Nephron (organoid): Measurements from ENCODE around the gene RASL12.
A peak's percentile ranks its signal among the peaks of the same experiment; 100 is the strongest.
"Not testable (repeated sequence)": the region's sequence is repeated elsewhere in the genome, so short reads cannot be mapped to it uniquely, and the experiment has no call there.

Source experiments
- H3K27ac Mint-ChIP-seq, 3 experiments: 2 replicates each; pipeline ENCODE4 v1.8.0; 2020; ENCODE audit warnings: mixed read lengths in 3 of 3, mild to moderate bottlenecking in 2 of 3, moderate library complexity in 1 of 3
- H3K27me3 Mint-ChIP-seq: 2 replicates; pipeline ENCODE4 v1.8.0; 2021; ENCODE audit warnings: low read depth, mild to moderate bottlenecking, moderate library complexity, mixed read lengths
- H3K36me3 Mint-ChIP-seq: 2 replicates; pipeline ENCODE4 v1.8.0; 2020; ENCODE audit warnings: low read depth, mixed read lengths
- H3K4me1 Mint-ChIP-seq: 2 replicates; pipeline ENCODE4 v1.8.0; 2020; ENCODE audit warnings: mixed read lengths
- H3K4me3 Mint-ChIP-seq, 3 experiments: 2 replicates each; pipeline ENCODE4 v1.8.0; 2020; ENCODE audit warnings: mild to moderate bottlenecking in 3 of 3, mixed read lengths in 3 of 3, moderate library complexity in 2 of 3
- H3K9me3 Mint-ChIP-seq: 2 replicates; pipeline ENCODE4 v1.8.0; 2020; ENCODE audit warnings: mixed read lengths
- TF ChIP-seq, protein P1 (sequence below), 3 experiments: fragments of 200-600 bp; sonication (generic); IDR thresholded peaks; one replicate each; pipeline ENCODE4 v1.5.0; 2021; ENCODE audit warnings: antibody characterized with exemption in 3 of 3; ENCODE audit not compliant: unreplicated experiment in 3 of 3

Gene RASL12

DNA sequence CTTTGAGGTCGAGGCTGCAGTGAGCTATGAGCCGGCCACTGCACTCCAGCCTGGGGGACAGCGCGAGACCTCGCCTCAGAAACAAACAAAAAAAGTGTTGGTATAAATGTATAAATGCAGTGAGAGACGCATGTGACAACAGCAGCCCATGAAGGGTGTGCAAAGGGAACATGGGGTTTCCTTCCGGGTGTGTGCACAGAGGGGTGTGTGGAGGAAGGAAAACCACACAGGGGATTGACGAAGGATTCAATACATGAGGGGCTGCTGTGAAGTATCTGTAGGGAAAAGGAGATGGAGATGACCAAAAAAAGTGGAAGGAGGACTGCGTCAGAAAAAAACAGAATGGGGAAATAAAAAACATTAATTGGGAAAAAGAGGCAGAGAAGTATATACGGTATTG lies 39.5 kb downstream of the RASL12 start:
- Mint-ChIP-seq H3K4me3 (peak overlapping the region; percentile 88 to 91 (median 89)), H3K27ac (peak overlapping the region in 2 of 3 experiments; percentile 1 to 49), H3K36me3 (peaks cover 24% of the 10 kb centered on the region), H3K27me3 (peaks cover 9% of the 10 kb centered on the region), H3K9me3 (no peaks in the 10 kb centered on the region), H3K4me1 (peaks cover 14% of the 10 kb centered on the region)
- TF ChIP-seq, protein P1, sequence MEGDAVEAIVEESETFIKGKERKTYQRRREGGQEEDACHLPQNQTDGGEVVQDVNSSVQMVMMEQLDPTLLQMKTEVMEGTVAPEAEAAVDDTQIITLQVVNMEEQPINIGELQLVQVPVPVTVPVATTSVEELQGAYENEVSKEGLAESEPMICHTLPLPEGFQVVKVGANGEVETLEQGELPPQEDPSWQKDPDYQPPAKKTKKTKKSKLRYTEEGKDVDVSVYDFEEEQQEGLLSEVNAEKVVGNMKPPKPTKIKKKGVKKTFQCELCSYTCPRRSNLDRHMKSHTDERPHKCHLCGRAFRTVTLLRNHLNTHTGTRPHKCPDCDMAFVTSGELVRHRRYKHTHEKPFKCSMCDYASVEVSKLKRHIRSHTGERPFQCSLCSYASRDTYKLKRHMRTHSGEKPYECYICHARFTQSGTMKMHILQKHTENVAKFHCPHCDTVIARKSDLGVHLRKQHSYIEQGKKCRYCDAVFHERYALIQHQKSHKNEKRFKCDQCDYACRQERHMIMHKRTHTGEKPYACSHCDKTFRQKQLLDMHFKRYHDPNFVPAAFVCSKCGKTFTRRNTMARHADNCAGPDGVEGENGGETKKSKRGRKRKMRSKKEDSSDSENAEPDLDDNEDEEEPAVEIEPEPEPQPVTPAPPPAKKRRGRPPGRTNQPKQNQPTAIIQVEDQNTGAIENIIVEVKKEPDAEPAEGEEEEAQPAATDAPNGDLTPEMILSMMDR (IDR thresholded peaks at IDR 0.05; ENCODE audit: unreplicated experiment in 3 of 3): no peak

DNA sequence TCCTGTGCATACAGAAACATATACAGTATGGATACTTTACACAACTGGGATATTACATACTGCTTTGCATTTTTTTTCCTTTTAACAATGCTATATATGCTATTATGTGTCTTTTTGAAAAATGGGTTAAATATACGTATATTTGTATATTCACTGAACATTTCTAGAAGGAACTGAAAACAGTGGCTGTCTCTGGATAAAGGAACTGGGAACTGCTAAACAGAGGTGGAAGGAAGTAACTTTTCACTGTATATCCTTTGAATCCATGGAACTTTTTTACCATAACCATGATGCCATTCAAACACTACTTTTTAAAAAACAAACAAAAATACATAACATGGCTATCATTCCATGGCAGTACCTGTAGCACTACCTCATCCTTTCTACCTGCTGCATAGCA lies 40.2 kb downstream of the RASL12 start:
- Mint-ChIP-seq H3K4me3 (peak overlapping the region; percentile 88 to 91 (median 89)), H3K27ac (no peak overlapping the region), H3K4me1 (peaks cover 11% of the 10 kb centered on the region), H3K36me3 (peaks cover 29% of the 10 kb centered on the region), H3K9me3 (no peaks in the 10 kb centered on the region), H3K27me3 (peaks cover 9% of the 10 kb centered on the region)
- TF ChIP-seq, protein P1 (IDR thresholded peaks at IDR 0.05; ENCODE audit: unreplicated experiment in 3 of 3): no peak

DNA sequence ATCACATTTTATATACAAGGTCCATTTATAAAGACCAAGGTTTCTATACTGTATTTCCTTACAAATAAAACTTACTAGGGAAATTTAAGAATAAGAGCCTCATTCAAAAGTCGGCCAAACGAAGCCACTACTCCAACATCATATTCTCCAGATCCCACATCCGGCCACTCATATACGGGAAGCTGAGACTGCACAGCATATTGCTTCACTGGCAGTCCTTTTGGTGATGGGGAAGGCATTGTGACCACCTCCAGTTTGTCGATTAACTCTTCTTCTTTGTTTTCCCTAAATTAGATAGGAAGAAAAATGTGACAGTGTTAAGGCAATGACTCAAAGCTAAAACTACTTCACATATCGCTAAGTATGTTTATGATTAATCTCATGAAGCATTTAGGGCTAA lies 41.0 kb downstream of the RASL12 start:
- Mint-ChIP-seq H3K27ac (no peak overlapping the region), H3K27me3 (peaks cover 5% of the 10 kb centered on the region), H3K9me3 (no peaks in the 10 kb centered on the region), H3K4me3 (peak overlapping the region in 2 of 3 experiments; percentile 44 to 64), H3K36me3 (peaks cover 29% of the 10 kb centered on the region), H3K4me1 (peaks cover 11% of the 10 kb centered on the region)
- TF ChIP-seq, protein P1 (IDR thresholded peaks at IDR 0.05; ENCODE audit: unreplicated experiment in 3 of 3): no peak

DNA sequence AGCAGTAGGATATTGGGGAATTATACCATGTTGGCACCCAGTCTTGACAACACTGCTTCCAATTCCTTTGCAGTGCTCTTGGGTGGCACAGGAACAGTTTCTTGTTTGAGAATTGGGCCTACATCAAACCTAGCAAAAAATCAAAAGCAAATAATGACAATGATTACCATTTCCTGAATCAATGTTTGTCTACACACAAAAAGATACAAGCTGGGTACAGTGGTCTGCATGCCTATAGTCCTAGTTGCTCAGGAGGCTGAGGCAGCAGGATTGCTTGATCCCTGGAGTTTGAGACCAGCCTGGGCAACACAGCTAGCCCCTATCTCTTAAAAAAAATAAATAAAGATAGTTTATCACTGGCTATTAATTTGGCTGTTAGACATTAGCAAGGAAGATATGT lies 46.3 kb downstream of the RASL12 start:
- TF ChIP-seq, protein P1 (IDR thresholded peaks at IDR 0.05; ENCODE audit: unreplicated experiment in 3 of 3): no peak
- H3K4me3 Mint-ChIP-seq: no peak overlapping the region
- no peak overlapping the region for H3K27ac Mint-ChIP-seq
- no peaks in the 10 kb centered on the region for H3K27me3 Mint-ChIP-seq
- H3K36me3 Mint-ChIP-seq: peaks cover 62% of the 10 kb centered on the region
- H3K4me1 Mint-ChIP-seq: no peaks in the 10 kb centered on the region
- H3K9me3 Mint-ChIP-seq: no peaks in the 10 kb centered on the region

DNA sequence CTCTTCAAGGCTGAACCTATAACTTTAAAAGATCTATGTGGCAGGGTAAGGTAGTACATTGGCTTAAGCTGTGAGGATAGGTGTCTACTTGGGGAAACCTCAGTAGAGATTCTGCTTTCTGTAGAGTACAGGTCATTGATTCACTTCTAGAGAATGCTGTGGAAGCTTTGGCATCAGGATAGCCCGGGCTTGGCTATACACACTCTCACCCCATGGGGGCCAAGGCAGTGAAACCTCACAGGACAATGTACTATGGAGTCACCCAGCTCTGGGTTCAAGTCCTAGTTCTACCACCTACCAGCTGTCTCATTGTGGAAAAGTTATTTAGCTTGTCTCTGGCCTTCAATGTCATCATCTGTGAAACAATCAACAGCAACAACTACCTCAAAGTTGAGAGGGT lies 47.4 kb downstream of the RASL12 start:
- Mint-ChIP-seq H3K36me3 (peaks cover 62% of the 10 kb centered on the region), H3K27ac (no peak overlapping the region), H3K4me1 (no peaks in the 10 kb centered on the region), H3K4me3 (no peak overlapping the region), H3K27me3 (no peaks in the 10 kb centered on the region), H3K9me3 (no peaks in the 10 kb centered on the region)
- TF ChIP-seq, protein P1 (IDR thresholded peaks at IDR 0.05; ENCODE audit: unreplicated experiment in 3 of 3): no peak

DNA sequence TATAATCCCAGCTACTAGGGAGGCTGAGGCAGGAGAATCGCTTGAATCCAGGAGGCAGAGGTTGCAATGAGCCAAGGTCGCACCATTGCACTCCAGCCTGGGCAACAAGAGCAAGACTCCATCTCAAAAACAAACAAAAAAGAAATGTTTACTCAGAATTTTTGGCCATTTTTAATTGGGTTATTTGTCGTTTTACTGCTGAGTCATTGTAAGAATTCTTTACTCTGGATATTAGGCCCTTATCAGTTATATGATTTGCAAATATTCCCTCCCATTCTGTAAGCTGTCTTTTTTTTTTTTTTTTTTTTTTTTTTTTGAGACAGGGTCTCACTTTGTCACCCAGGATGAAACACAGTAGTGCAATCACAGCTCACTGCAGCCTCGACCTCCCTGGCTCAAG lies 56.6 kb downstream of the RASL12 start:
- H3K4me3 Mint-ChIP-seq, H3K4me1 Mint-ChIP-seq, H3K27ac Mint-ChIP-seq, H3K27me3 Mint-ChIP-seq: not testable (repeated sequence)
- H3K36me3 Mint-ChIP-seq: peaks cover 63% of the 10 kb centered on the region
- H3K9me3 Mint-ChIP-seq: peaks cover 19% of the 10 kb centered on the region
